ENCODE measurements around the gene PIP5K1C. TPM values are rescaled to one million over a fixed set of nuclear protein-coding genes. Genes with fewer than 3 reads are reported as not detected.

PIP5K1C gene
- total and polyA plus RNA-seq, 9 of the 15 experiments (the other 6 are each of a cell fraction or from before 2014, with no cell fraction given), result 0.38 to 22.1 (median 4.1) TPM

GRCh38 chr19:3639479-3639878, 60.8 kb downstream of the PIP5K1C start:
- in situ Hi-C loops (cut with MboI) (no loop called here), intact Hi-C loops (cut with micrococcal nuclease) (no loop called here)
- no peaks in the 10 kb centered on the region for H4K20me1 ChIP-seq (replicated peaks; ENCODE audit: control insufficient read depth, insufficient read depth, low read length)
- POLR2A ChIA-PET, result no interaction called here
- ATAC-seq (no peak), DNase-seq (ENCODE audit: extremely low read depth in 1 of 4, low spot score in 3 of 4) (no peak), FAIRE-seq (no peak)
- H3K9me3 ChIP-seq (replicated peaks; ENCODE audit: control insufficient read depth, insufficient read depth, low read depth, low read length), result no peaks in the 10 kb centered on the region
- no peak overlapping the region for H3K27ac ChIP-seq (ENCODE audit: extremely low read depth, low read depth, low read length)
- H3K9ac ChIP-seq (ENCODE audit: insufficient read depth in 1 of 2, low read depth in 2 of 2, low read length in 2 of 2), result peak overlapping the region in 1 of 2 experiments; percentile 58; a peak in 1 of 4 replicates
- peaks cover 30% of the 10 kb centered on the region; the same call in 1 of the 3 replicates for H3K36me3 ChIP-seq (ENCODE audit: control insufficient read depth, insufficient read depth, low read length)
- BruUV-seq (replicated peaks), result no TSS peak
- no peak overlapping the region for H3K4me2 ChIP-seq (ENCODE audit: insufficient read depth, low read length)
- H3K4me3 ChIP-seq, result no peak overlapping the region
- H3K27me3 ChIP-seq (ENCODE audit: control insufficient read depth in 2 of 2, insufficient read depth in 2 of 2, low read length in 2 of 2), result no peaks in the 10 kb centered on the region
- H3K79me2 ChIP-seq (ENCODE audit: control insufficient read depth, insufficient read depth, low read length), result no peaks in the 10 kb centered on the region
- WGBS (ENCODE audit: insufficient coverage, low coverage, missing lambda C conversion rate), result 98% methylated on average over 10 of the region's 13 CpGs
- TF ChIP-seq E2F3 (CRISPR knock-in tag; IDR thresholded peaks at IDR 0.05) (no peak), ZNF121 (CRISPR knock-in tag; conservative IDR thresholded peaks at IDR 0.05) (peak; percentile 92)
- peaks cover 4% of the 10 kb centered on the region for H3K9me1 ChIP-seq (ENCODE audit: control insufficient read depth, insufficient read depth, low read length)
- H2AFZ ChIP-seq (ENCODE audit: low read depth, low read length), result no peak overlapping the region
- CTCF ChIA-PET (ENCODE audit: low intra/inter-chr PET ratio), result no interaction called here
- peaks cover 0 to 54% of the 10 kb centered on the region in 2 experiments; a peak in 3 of 5 replicates for H3K4me1 ChIP-seq (replicated peaks in 1 of 2; ENCODE audit: control insufficient read depth in 2 of 2, insufficient read depth in 2 of 2, low read length in 2 of 2)

GRCh38 chr19:3638208-3639193, 61.8 kb downstream of the PIP5K1C start:
- POLR2A ChIA-PET, result no interaction called here
- FAIRE-seq, result no peak

More at GRCh38 chr19:3638208-3639193, 61.8 kb downstream of the PIP5K1C start:
- no peaks in the 10 kb centered on the region for H3K27me3 ChIP-seq (ENCODE audit: control insufficient read depth in 2 of 2, insufficient read depth in 2 of 2, low read length in 2 of 2)
- H3K4me3 ChIP-seq, result no peak overlapping the region
- CTCF ChIA-PET (ENCODE audit: low intra/inter-chr PET ratio), result no interaction called here
- no peak for DNase-seq (ENCODE audit: extremely low read depth in 1 of 4, low spot score in 3 of 4)
- TF ChIP-seq ZNF280A (IDR thresholded peaks at IDR 0.05; ENCODE audit: low read depth, partially characterized antibody) (no peak), POLR2G (IDR thresholded peaks at IDR 0.05; ENCODE audit: low read depth, low read length) (peak; percentile 29; the same call in 1 of the 2 replicates), HNRNPLL (IDR thresholded peaks at IDR 0.05; ENCODE audit: low read depth, low read length, poor library complexity, severe bottlenecking) (peak; percentile 53), ATF3 (IDR thresholded peaks at IDR 0.05) (no peak), ATF3 (CRISPR knock-in tag; conservative IDR thresholded peaks at IDR 0.05) (no peak), MBD2 (IDR thresholded peaks at IDR 0.05; ENCODE audit: borderline replicate concordance, low read depth) (no peak)
- H3K4me2 ChIP-seq (ENCODE audit: insufficient read depth, low read length), result no peak overlapping the region
- peaks cover 4% of the 10 kb centered on the region for H3K9me1 ChIP-seq (ENCODE audit: control insufficient read depth, insufficient read depth, low read length)
- peaks cover 32% of the 10 kb centered on the region; the same call in 1 of the 3 replicates for H3K36me3 ChIP-seq (ENCODE audit: control insufficient read depth, insufficient read depth, low read length)
- 91% methylated on average over 38 of the region's 55 CpGs for WGBS (ENCODE audit: insufficient coverage, low coverage, missing lambda C conversion rate)
- no peaks in the 10 kb centered on the region for H4K20me1 ChIP-seq (replicated peaks; ENCODE audit: control insufficient read depth, insufficient read depth, low read length)
- no peaks in the 10 kb centered on the region for H3K79me2 ChIP-seq (ENCODE audit: control insufficient read depth, insufficient read depth, low read length)
- in situ Hi-C loops (cut with MboI), result no loop called here
- H3K4me1 ChIP-seq (replicated peaks in 1 of 2; ENCODE audit: control insufficient read depth in 2 of 2, insufficient read depth in 2 of 2, low read length in 2 of 2), result peaks cover 0 to 54% of the 10 kb centered on the region in 2 experiments; a peak in 3 of 5 replicates
- ATAC-seq, result no peak
- H3K9me3 ChIP-seq (replicated peaks; ENCODE audit: control insufficient read depth, insufficient read depth, low read depth, low read length), result no peaks in the 10 kb centered on the region
- peak overlapping the region in 1 of 2 experiments; percentile 52; a peak in 2 of 4 replicates for H3K9ac ChIP-seq (ENCODE audit: insufficient read depth in 1 of 2, low read depth in 2 of 2, low read length in 2 of 2)
- no TSS peak for BruUV-seq (replicated peaks)
- no peak overlapping the region for H3K27ac ChIP-seq (ENCODE audit: extremely low read depth, low read depth, low read length)
- intact Hi-C loops (cut with micrococcal nuclease), result no loop called here
- H2AFZ ChIP-seq (ENCODE audit: low read depth, low read length), result no peak overlapping the region
